Thoracic aorta (tissue), 2 donors: Measurements from ENCODE around the gene UNC13A. TPM values are rescaled to one million over a fixed set of nuclear protein-coding genes. Genes with fewer than 3 reads are reported as not detected.

Experiments
- ATAC-seq: fragments of 150-250 bp; one replicate; pipeline ENCODE4 v1.8.0; 2017; ENCODE audit warnings: low read depth; ENCODE audit not compliant: insufficient number of reproducible peaks, low FRiP score
- DNase-seq: peaks from one replicate; pipeline ENCODE4 v3.0.0-alpha.2; 2020; ENCODE audit warnings: low spot score
- H3K27ac ChIP-seq, 2 donors: fragments of 200-600 bp; sonication (generic); 1 replicate in 1 of 2; 2 replicates in 1 of 2; pipeline ENCODE4 v1.5.1; 2016; ENCODE audit warnings: mild to moderate bottlenecking in 2 of 2, moderate library complexity in 2 of 2
- H3K27me3 ChIP-seq: fragments of 200-600 bp; sonication (generic); replicated peaks from 2 replicates; pipeline ENCODE4 v1.6.0; 2016; ENCODE audit warnings: mild to moderate bottlenecking; ENCODE audit not compliant: insufficient read depth
- H3K36me3 ChIP-seq: fragments of 200-600 bp; sonication (generic); one replicate; pipeline ENCODE4 v1.5.1; 2016
- H3K4me1 ChIP-seq, 2 donors: fragments of 200-600 bp; sonication (generic); 1 replicate in 1 of 2; 2 replicates in 1 of 2; pipeline versions ENCODE4 v1.5.1 to v1.6.0; 2016; ENCODE audit warnings: low read depth in 2 of 2, mild to moderate bottlenecking in 1 of 2; ENCODE audit not compliant: control insufficient read depth in 1 of 2
- H3K4me3 ChIP-seq: fragments of 200-600 bp; sonication (generic); 2 replicates; pipeline ENCODE4 v1.5.1; 2016; ENCODE audit warnings: mild to moderate bottlenecking
- H3K9me3 ChIP-seq: fragments of 200-600 bp; sonication (generic); 2 replicates; pipeline ENCODE4 v1.5.1; 2016
- CTCF ChIP-seq: fragments of 200-600 bp; sonication (generic); IDR thresholded peaks from one replicate; pipeline ENCODE4 v1.5.1; 2019; ENCODE audit warnings: antibody characterized with exemption
- total RNA-seq, 2 donors: library from RNA; depleted of rRNA; stranded (reverse); fragments of >200 nt; gene quantifications; one replicate each; pipeline versions ENCODE4 v1.1.0 to v1.2.3, GENCODE V29; 2016

Gene UNC13A
- total RNA-seq, 2 donors from 2014 or later = 2.1 to 7.7 TPM

- Histone ChIP-seq H3K9me3 (no peaks in the 10 kb centered on the region), H3K27ac (no peak overlapping the region), H3K4me3 (no peak overlapping the region), H3K36me3 (peaks cover 71% of the 10 kb centered on the region), H3K4me1 (no peaks in the 10 kb centered on the region), H3K27me3 (no peaks in the 10 kb centered on the region)
- no peak for DNase-seq
- ATAC-seq = no peak
- no peak for TF ChIP-seq CTCF
Observed at GRCh38 chr19:17727843-17728242, 39.7 kb upstream of the UNC13A start.

- DNase-seq (no peak), ATAC-seq (no peak)
- H3K27me3 ChIP-seq = no peaks in the 10 kb centered on the region
- H3K27ac ChIP-seq = no peak overlapping the region
- H3K36me3 ChIP-seq = peaks cover 65% of the 10 kb centered on the region
- TF ChIP-seq CTCF = no peak
- no peak overlapping the region for H3K4me3 ChIP-seq
- no peaks in the 10 kb centered on the region for H3K9me3 ChIP-seq
- peaks cover 3% of the 10 kb centered on the region in 2 donors for H3K4me1 ChIP-seq
Observed at GRCh38 chr19:17726964-17727773, 39.0 kb upstream of the UNC13A start.

- Histone ChIP-seq H3K4me3 (no peak overlapping the region), H3K27me3 (no peaks in the 10 kb centered on the region), H3K36me3 (peaks cover 64% of the 10 kb centered on the region), H3K9me3 (no peaks in the 10 kb centered on the region), H3K4me1 (peaks cover 11 to 13% of the 10 kb centered on the region in 2 donors), H3K27ac (no peak overlapping the region)
- no peak for ATAC-seq
- no peak for DNase-seq
- no peak for TF ChIP-seq CTCF
Observed at GRCh38 chr19:17726136-17726741, 38.1 kb upstream of the UNC13A start.

- Histone ChIP-seq H3K27me3 (no peaks in the 10 kb centered on the region), H3K36me3 (peaks cover 59% of the 10 kb centered on the region), H3K4me1 (peaks cover 18 to 19% of the 10 kb centered on the region in 2 donors), H3K27ac (no peak overlapping the region), H3K4me3 (no peak overlapping the region), H3K9me3 (no peaks in the 10 kb centered on the region)
- no peak for ATAC-seq
- DNase-seq = no peak
- TF ChIP-seq CTCF = no peak
Observed at GRCh38 chr19:17725422-17726078, 37.4 kb upstream of the UNC13A start.

- no peaks in the 10 kb centered on the region for H3K27me3 ChIP-seq
- peaks cover 59% of the 10 kb centered on the region for H3K36me3 ChIP-seq
- no peak overlapping the region for H3K4me3 ChIP-seq
- H3K9me3 ChIP-seq = no peaks in the 10 kb centered on the region
- DNase-seq = no peak
- no peak for TF ChIP-seq CTCF
- ATAC-seq = no peak
- peaks cover 21 to 27% of the 10 kb centered on the region in 2 donors for H3K4me1 ChIP-seq
- H3K27ac ChIP-seq = no peak overlapping the region
Observed at GRCh38 chr19:17724655-17725054, 36.5 kb upstream of the UNC13A start.
